ENCODE measurements around the gene APOBEC2. TPM values are rescaled to one million over a fixed set of nuclear protein-coding genes. Genes with fewer than 3 reads are reported as not detected.

APOBEC2 gene
- total RNA-seq, 2 donors from 2014 or later, result 0.31 TPM; not detected in 1

GRCh38 chr6:41055149-41055548 is 2.1 kb downstream of the APOBEC2 start:
- no peaks in the 10 kb centered on the region for H3K9me3 ChIP-seq (ENCODE audit: control insufficient read depth, low read length)
- Mint-ChIP-seq H3K27me3 (ENCODE audit: insufficient read depth) (no peaks in the 10 kb centered on the region), H3K9me3 (no peaks in the 10 kb centered on the region), H3K4me1 (peaks cover 61% of the 10 kb centered on the region), H3K36me3 (ENCODE audit: low read depth) (peaks cover 9% of the 10 kb centered on the region), H3K27ac (no peak overlapping the region), H3K4me3 (no peak overlapping the region)
- H3K27ac ChIP-seq (ENCODE audit: low read depth, low read length), result no peak overlapping the region
- TF ChIP-seq, protein P1, sequence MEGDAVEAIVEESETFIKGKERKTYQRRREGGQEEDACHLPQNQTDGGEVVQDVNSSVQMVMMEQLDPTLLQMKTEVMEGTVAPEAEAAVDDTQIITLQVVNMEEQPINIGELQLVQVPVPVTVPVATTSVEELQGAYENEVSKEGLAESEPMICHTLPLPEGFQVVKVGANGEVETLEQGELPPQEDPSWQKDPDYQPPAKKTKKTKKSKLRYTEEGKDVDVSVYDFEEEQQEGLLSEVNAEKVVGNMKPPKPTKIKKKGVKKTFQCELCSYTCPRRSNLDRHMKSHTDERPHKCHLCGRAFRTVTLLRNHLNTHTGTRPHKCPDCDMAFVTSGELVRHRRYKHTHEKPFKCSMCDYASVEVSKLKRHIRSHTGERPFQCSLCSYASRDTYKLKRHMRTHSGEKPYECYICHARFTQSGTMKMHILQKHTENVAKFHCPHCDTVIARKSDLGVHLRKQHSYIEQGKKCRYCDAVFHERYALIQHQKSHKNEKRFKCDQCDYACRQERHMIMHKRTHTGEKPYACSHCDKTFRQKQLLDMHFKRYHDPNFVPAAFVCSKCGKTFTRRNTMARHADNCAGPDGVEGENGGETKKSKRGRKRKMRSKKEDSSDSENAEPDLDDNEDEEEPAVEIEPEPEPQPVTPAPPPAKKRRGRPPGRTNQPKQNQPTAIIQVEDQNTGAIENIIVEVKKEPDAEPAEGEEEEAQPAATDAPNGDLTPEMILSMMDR (conservative IDR thresholded peaks at IDR 0.05), result no peak
- H3K36me3 ChIP-seq (ENCODE audit: control insufficient read depth, insufficient read depth, low read length), result no peaks in the 10 kb centered on the region
- peaks cover 21% of the 10 kb centered on the region for H3K4me1 ChIP-seq (ENCODE audit: control insufficient read depth, insufficient read depth, low read length)
- H3K4me3 ChIP-seq (ENCODE audit: low read length), result no peak overlapping the region
- DNase-seq, result no peak
- H3K9ac ChIP-seq (ENCODE audit: extremely low read depth, low read length, poor library complexity, severe bottlenecking), result no peak overlapping the region
- H3K27me3 ChIP-seq (ENCODE audit: control insufficient read depth, insufficient read depth, low read length, poor library complexity, severe bottlenecking), result no peaks in the 10 kb centered on the region
- WGBS, 2 experiments (ENCODE audit: insufficient coverage in 1 of 2, insufficient read length in 1 of 2), result 86% methylated on average over 3 of the region's 3 CpGs

GRCh38 chr6:41056768-41057490 is 3.9 kb downstream of the APOBEC2 start:
- peaks cover 57% of the 10 kb centered on the region for H3K4me1 Mint-ChIP-seq
- Histone ChIP-seq H3K4me3 (ENCODE audit: low read length) (no peak overlapping the region), H3K36me3 (ENCODE audit: control insufficient read depth, insufficient read depth, low read length) (no peaks in the 10 kb centered on the region), H3K9me3 (ENCODE audit: control insufficient read depth, low read length) (no peaks in the 10 kb centered on the region), H3K9ac (ENCODE audit: extremely low read depth, low read length, poor library complexity, severe bottlenecking) (no peak overlapping the region), H3K4me1 (ENCODE audit: control insufficient read depth, insufficient read depth, low read length) (peaks cover 17% of the 10 kb centered on the region), H3K27ac (ENCODE audit: low read depth, low read length) (no peak overlapping the region), H3K27me3 (ENCODE audit: control insufficient read depth, insufficient read depth, low read length, poor library complexity, severe bottlenecking) (no peaks in the 10 kb centered on the region)
- DNase-seq, result no peak
- H3K4me3 Mint-ChIP-seq, result no peak overlapping the region
- H3K27ac Mint-ChIP-seq, result no peak overlapping the region
- H3K27me3 Mint-ChIP-seq (ENCODE audit: insufficient read depth), result no peaks in the 10 kb centered on the region
- H3K9me3 Mint-ChIP-seq, result no peaks in the 10 kb centered on the region
- 90 to 100% methylated on average over 3 to 6 of the region's 6 CpGs for WGBS, 2 experiments (ENCODE audit: insufficient coverage in 1 of 2, insufficient read length in 1 of 2)
- TF ChIP-seq, protein P1 (conservative IDR thresholded peaks at IDR 0.05), result no peak
- H3K36me3 Mint-ChIP-seq (ENCODE audit: low read depth), result peaks cover 13% of the 10 kb centered on the region

DNA sequence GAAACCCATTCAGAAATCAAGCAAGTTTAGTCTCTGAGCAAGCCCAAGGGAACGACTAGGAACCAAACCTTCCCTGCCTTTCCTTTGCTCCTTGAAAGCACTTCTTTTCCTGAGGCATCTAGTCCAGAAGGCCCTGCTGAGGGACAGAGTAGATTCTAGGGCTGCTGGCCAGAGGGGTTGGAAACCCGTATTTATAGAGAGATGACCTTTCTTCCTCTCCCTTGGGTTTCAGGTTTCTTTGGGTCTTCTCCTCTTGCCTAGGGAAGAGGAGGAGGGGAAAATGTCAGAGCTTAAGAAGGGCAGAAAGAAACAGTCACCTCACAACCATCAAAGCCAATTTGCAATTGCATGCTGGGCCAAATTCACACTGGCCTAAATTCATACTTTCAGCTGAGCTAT is 5.8 kb downstream of the APOBEC2 start:
- no peak overlapping the region for H3K4me3 ChIP-seq (ENCODE audit: low read length)
- peaks cover 14% of the 10 kb centered on the region for H3K36me3 Mint-ChIP-seq (ENCODE audit: low read depth)
- DNase-seq, result no peak
- peaks cover 17% of the 10 kb centered on the region for H3K4me1 ChIP-seq (ENCODE audit: control insufficient read depth, insufficient read depth, low read length)
- no peak overlapping the region for H3K27ac Mint-ChIP-seq
- H3K27me3 Mint-ChIP-seq (ENCODE audit: insufficient read depth), result no peaks in the 10 kb centered on the region
- 90% methylated on average over 2 of the region's 2 CpGs; no CpG with 5 or more reads in 1 of the 2 experiments for WGBS, 2 experiments (ENCODE audit: insufficient coverage in 1 of 2, insufficient read length in 1 of 2)
- H3K9me3 Mint-ChIP-seq, result no peaks in the 10 kb centered on the region
- TF ChIP-seq, protein P1 (conservative IDR thresholded peaks at IDR 0.05), result no peak
- H3K27ac ChIP-seq (ENCODE audit: low read depth, low read length), result no peak overlapping the region
- no peaks in the 10 kb centered on the region for H3K27me3 ChIP-seq (ENCODE audit: control insufficient read depth, insufficient read depth, low read length, poor library complexity, severe bottlenecking)
- H3K4me1 Mint-ChIP-seq, result peaks cover 57% of the 10 kb centered on the region
- no peak overlapping the region for H3K9ac ChIP-seq (ENCODE audit: extremely low read depth, low read length, poor library complexity, severe bottlenecking)
- no peaks in the 10 kb centered on the region for H3K9me3 ChIP-seq (ENCODE audit: control insufficient read depth, low read length)
- no peaks in the 10 kb centered on the region for H3K36me3 ChIP-seq (ENCODE audit: control insufficient read depth, insufficient read depth, low read length)
- no peak overlapping the region for H3K4me3 Mint-ChIP-seq

Data from endodermal cell (in vitro differentiated cells).